Erythroblast (primary cell): ENCODE results near the gene MC5R.

ENCODE experiments used
- DNase-seq, 2 experiments: peaks; one replicate each; lab custom pipeline; 2025; lab: John Stamatoyannopoulos, UW
- GATA1 ChIP-seq: IDR thresholded peaks from 2 replicates; pipeline ENCODE4 v1.6.1; 2011; ENCODE audit warnings: low read depth, mild to moderate bottlenecking, control low read depth, low read length, moderate library complexity
- POLR2A ChIP-seq: IDR thresholded peaks from 2 replicates; pipeline ENCODE4 v1.6.1; 2011; ENCODE audit warnings: mild to moderate bottlenecking, low read length

Gene MC5R

GRCh38 chr18:13874558-13874957 is 50.6 kb downstream of the MC5R start:
- no peak for DNase-seq
- no peak for TF ChIP-seq POLR2A
- no peak for TF ChIP-seq GATA1
